Gastrocnemius medialis (tissue), 4 donors: Measurements from ENCODE around the gene RNU1-4.
"Not testable (repeated sequence)": the region's sequence is repeated elsewhere in the genome, so short reads cannot be mapped to it uniquely, and the experiment has no call there.

Source experiments
- CTCF ChIP-seq, 5 experiments: fragments of 450-650 bp in 3 of 5; fragments of 200-600 bp in 2 of 5; sonication (generic) in 2 of 5; IDR thresholded peaks in 4 of 5; conservative IDR thresholded peaks in 1 of 5; 1 replicate in 4 of 5; 2 replicates in 1 of 5; pipeline ENCODE4 v1.5.1; 2016 to 2019; ENCODE audit warnings: antibody characterized with exemption in 5 of 5, mild to moderate bottlenecking in 3 of 5, moderate library complexity in 3 of 5
- POLR2A ChIP-seq, 2 donors: fragments of 450-650 bp; IDR thresholded peaks; one replicate each; pipeline ENCODE4 v1.6.1; 2017; ENCODE audit warnings: antibody characterized with exemption in 2 of 2, mild to moderate bottlenecking in 2 of 2, moderate library complexity in 2 of 2

- TF ChIP-seq CTCF (IDR thresholded peaks at IDR 0.05 in 4 of 5, conservative IDR thresholded peaks at IDR 0.05 in 1 of 5); POLR2A (IDR thresholded peaks at IDR 0.05): not testable (repeated sequence)
Observed at GRCh38 chr1:16704502-16705100, 35.7 kb upstream of the RNU1-4 start.
